Loucy (cell line): ENCODE measurements around the gene GOLGA6L7.

Experiments used
- CTCF ChIP-seq: fragments of 200-600 bp; sonication (generic); conservative IDR thresholded peaks from 2 replicates; pipeline ENCODE4 v1.5.1; 2014; ENCODE audit warnings: mild to moderate bottlenecking, antibody characterized with exemption, low read length
- EZH2phosphoT487 ChIP-seq: fragments of 200-600 bp; IDR thresholded peaks from 2 replicates; pipeline ENCODE4 v1.6.1; 2018; ENCODE audit warnings: antibody characterized with exemption, mild to moderate bottlenecking, moderate library complexity, borderline replicate concordance

- TF ChIP-seq CTCF (no peak), EZH2phosphoT487 (no peak)
Measured at GRCh38 chr15:28879551-28879950, 31.1 kb upstream of the GOLGA6L7 start.
